Stimulated activated CD8-positive, alpha-beta memory T cell treated with anti-CD3 and anti-CD28 coated beads, Interleukin-2, amount 100 ng/mL, for 1 hour (primary cell): ENCODE measurements around the gene CCDC6.
"Not testable (repeated sequence)": the region's sequence is repeated elsewhere in the genome, so short reads cannot be mapped to it uniquely, and the experiment has no call there.

ENCODE experiments used
- DNase-seq, 2 donors: peaks; one replicate each; pipeline ENCODE4 v3.0.0-alpha.2; 2020; ENCODE audit warnings: low read depth in 2 of 2

Gene CCDC6

DNA sequence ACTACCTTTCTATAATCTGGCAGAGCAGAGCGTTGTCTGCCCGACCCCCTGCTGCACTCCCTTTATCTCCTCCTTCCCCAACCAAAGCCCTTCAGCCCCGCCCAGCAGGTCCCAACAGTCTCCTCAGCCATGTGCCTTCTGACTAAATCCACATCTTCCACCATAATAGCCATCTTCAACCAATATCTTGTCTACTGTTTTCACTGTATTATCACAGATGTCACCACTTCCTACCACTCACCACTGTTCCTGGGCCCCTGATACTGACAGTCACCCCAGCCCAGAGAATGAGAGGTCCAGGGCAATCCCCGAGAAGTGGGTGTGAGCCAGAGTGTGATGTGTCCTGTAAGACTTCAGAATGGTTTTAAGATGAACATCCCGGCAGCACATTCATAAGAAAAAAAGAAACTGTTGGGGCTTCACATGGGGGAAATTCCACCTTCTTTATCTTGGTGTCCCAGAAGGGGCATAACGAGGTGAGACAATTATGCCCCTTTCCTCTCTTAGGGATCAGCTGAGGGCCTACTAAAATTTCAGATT lies 25.3 kb downstream of the CCDC6 start:
- no peak for DNase-seq

DNA sequence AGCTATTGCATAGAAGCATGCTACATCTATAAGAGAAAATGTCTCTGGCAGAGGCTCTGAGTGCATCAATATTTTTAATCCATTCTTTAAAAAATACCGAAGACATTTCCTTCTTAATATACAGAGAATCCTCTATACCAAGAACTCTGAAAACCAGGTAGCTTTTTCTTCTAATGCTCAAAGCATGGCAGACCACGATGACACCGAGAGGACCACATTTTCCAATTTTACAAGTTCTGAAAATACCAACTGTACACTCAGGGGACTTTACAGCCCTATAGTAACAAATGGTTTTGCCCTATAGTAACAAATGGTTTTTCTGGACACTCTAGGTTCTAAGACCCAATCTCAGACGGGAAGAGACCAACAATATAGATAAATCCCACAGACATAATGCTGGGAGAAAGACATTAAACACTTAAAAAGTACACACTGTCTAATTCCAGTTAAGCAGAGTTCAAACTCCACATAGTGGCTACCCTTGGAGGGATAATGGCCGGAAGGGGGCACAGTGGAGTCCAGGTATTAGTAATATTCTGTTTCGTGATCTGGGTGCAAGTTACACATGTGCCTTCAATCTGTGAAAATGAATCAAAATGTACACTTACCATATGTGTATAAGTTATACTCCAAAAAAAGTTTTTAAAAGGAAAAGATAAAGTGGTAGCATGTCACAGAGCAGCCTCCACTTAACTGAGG lies 26.2 kb downstream of the CCDC6 start:
- DNase-seq: no peak

DNA sequence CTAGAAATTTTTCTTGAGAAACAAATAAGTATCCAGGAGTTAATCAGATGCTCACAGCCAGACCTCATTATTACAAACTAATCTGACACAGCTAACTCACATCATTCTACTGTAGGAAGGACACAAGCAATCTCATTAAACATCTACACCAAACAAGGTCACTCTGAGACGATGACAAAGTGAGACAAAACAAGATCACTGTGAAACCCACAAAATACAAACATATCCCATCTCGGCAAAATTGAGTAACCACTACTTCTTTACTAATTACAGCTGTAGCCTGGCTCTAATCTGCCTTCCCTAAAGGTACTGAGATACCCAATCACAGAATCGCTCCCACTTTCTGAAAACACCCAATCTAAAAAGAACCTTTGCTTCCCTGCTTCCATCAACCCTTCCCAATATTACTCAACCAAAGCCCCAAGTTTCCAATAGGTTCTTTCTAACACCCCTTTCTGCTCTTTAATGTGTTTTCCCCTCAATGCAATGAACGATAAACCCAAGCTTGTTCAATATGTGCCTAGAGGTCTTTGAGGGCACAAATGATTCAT lies 26.9 kb downstream of the CCDC6 start:
- no peak for DNase-seq

DNA sequence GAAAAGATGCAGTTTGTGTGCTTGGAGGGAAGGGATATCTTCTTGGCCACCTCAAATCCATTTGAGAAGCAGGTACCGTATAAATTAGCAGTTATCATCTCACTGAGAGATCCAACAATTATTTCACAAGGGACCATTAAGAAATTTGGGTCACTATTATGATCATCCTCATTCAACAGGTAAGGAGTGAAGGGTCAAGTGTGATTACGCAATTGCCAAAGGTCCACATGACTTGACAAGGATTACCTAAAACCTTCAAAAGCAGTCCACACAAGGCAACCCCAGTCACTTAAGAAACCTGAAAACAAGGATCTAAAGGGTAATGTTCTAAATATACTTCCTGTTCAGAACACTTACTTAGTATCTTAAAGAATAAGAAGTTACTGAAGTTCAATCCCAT lies 27.4 kb downstream of the CCDC6 start:
- no peak for DNase-seq

DNA sequence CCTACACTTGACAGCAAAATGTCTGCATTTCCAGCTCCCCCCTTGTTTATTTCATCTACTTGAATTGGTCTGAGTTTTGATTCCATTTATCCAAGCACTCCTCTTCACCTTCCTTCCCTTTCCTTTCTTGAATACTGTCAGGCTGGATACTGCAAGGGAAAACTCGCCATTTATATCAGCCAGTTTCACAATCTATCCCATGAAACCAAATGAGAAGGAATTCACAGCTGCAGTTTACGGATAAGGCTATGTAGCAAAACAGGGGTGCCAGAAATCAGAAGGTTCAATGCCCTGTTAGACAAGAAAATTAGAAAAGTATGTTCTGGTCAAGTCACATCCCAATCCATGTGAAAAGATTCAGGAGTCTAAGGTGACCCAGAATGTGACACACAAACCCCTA lies 28.1 kb downstream of the CCDC6 start:
- DNase-seq: no peak

DNA sequence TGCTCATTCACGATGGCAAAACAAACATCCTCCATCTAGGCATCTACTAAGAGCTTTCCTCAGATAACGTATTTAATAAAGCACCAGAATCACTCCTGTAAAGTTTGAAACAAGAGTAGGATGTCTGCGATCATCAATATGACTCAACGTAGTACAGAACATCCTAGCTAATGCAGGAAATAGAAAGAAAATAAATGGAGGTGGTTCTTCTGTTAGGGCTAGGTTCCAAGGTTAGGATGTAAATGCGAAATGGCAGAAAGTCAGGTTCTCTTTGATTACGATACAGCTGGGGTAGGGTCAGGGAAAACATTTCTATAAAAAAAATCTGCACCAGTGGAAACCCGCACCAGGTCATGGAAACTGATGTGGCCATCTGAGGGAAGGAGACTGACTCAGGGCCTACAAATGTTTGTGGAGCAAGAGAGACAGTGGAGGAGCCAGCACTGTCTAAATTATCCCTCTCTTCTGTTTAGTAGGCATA lies 29.1 kb downstream of the CCDC6 start:
- no peak for DNase-seq

DNA sequence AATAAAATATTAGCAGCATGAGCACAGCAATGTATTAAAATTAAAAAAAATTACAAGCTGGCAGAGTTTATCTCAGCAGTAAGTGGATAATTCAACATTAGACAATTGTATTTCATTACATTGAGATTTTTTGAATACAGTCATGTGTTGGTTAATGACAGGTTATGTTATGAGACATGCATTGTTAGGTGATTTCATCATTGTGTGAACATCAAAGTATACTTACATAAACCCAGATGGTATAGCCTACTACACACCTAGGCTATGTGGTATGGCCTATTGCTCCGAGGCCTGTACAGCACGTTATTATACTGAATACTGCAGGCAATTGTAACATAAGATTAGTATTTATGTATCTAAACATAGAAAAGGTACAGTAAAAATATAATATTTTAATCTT lies 29.7 kb downstream of the CCDC6 start:
- no peak for DNase-seq

DNA sequence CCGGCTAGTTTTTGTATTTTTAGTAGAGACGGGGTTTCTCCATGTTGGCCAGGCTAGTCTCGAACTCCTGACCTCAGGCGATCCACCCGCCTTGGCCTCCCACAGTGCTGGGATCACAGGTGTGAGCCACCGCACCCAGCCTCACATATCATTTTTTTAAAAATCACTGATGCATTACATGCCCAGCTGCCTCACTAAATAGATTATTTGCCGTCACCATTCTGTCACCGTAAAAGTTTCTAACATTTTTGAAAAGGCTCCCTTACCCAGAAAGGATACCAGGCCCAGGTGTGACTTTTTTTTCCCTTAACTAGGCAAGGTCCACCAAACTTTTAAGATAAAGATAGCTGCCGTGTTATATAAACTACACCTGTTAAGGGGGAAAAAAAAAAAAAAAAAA lies 30.1 kb downstream of the CCDC6 start:
- not testable (repeated sequence) for DNase-seq

DNA sequence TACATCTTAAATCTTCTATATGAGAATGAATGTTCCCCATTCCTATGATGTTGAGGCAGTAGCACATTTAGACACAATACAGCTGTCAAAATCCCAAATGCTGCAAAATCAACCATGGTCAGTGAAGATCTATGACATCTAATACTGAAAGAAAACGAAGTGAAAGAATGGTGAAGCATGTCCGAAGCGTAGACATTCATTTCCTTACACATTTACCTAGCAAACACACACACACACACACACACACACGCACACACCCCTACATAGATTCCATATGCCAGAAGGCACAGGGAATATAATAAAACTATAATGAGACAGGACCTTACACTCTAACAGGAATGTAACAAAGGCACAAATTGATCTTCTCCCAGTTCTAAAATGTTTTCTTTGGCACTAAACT lies 32.5 kb downstream of the CCDC6 start:
- no peak for DNase-seq

DNA sequence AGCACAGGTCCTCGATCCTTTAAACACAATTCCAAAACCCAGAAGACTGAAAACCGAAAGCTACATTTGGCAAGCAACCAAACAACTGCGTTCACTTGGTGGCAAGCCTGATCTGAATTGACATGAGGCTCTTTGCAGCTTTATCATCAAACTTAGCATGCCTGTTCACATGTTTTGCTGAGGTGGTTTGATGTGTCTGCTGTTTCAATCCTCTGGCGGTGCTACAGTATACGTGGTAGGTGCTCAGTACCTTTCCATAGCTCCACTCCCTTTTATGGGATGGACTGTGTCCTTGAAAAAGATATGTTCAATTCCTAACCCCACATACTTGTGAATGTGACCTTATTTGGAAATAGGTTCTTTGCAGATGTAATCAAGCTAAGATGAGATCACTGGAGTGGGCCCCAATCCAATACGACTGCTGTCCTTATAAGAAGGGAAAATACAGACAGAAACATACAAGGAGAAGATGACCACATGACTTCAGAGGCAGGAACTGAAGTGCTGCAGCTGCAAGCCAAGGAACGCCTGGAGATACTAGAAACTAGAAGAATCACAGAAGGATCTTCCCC lies 33.4 kb downstream of the CCDC6 start:
- no peak for DNase-seq

DNA sequence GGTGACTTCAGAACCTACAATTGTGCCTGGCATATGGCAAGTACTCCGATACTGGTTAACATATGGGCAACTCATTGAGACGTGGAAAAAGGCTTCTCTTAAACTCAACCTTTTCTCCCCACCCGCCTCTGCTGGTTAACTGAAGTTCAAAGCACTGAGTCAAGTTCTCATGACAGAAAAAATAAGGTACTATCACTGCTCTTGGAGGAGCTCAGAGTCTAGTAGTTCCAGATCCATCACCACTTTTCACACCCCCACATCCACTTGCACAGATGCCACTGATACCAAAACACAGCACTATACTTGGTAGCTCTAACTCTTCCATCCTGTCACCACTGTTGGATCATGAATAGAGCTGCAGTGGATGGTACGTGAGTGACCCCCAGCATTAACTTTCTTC lies 36.2 kb downstream of the CCDC6 start:
- DNase-seq: no peak

DNA sequence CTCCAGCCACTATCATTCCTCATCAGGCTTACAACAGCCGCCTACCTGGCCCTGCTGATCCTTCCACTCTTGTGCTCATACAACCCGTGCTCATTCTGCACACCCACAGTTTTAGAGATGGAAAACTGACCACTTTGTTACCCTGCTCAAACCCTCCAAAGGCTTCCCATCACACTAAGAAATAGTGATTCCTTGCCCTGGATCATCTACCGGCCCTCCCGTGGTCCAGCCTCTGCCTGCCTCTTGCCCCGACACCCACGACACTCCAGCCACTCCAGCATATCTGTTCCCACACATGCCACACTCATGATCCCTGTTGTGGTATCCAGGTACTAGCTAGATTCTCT lies 36.8 kb downstream of the CCDC6 start:
- no peak for DNase-seq

DNA sequence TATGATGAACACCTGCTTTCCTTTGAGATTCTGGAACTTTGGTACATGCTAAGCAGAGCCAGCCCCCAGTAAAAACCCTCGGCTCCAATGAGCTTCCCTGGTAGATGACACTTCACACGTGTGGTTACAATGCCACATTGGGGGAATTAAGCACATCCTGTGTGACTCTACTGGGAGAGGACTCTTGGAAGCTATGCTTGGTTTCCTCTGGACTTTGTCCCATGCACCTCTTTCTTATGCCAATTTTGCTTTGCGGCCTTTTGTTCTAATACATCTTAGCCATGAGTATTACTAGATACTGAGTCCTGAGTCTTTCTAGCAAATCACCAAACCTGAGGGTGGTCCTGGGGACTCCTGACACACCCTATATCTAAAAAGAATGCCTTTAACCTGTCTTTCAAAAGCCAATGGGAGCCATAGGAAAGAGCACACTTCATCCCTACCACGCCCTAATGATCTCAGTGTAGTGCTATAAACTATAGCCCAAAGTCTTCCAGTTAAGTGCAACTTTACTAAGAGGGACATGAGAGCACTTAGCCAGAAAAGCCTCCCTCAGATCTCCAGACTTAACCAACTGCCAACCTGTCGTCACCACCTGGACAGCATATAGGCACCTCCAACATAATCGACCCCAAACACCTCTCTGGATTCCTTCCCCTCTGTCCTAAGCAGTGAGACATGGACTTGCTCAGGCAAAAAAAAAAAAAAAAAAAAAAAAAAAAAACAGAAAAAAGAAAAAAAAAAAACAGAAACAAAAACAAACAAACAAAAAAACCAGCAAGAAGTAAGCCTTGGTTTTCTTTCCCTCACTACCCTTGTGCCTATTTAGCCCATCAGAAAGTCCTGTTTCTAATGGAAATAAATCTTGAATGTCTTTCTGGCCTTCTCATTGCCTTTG lies 37.4 kb downstream of the CCDC6 start:
- no peak for DNase-seq

DNA sequence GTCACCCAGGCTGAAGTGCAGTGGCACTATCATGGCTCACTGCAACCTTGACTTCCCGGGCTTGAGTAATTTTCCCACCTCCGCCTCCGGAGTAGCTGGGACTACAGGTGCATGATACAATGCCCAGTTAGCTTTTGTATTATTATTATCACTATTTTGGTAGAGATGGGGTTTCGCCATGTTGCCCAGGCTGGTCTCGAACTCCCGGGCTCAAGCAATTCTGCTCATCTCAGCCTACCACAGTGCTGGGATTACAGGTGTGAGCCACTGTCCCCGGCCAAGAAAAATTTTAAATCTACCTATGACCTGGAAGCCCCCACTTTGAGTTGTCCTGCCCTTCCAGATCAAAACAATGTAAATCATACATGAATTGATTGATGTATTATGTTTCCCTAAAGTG lies 38.8 kb downstream of the CCDC6 start:
- no peak for DNase-seq

DNA sequence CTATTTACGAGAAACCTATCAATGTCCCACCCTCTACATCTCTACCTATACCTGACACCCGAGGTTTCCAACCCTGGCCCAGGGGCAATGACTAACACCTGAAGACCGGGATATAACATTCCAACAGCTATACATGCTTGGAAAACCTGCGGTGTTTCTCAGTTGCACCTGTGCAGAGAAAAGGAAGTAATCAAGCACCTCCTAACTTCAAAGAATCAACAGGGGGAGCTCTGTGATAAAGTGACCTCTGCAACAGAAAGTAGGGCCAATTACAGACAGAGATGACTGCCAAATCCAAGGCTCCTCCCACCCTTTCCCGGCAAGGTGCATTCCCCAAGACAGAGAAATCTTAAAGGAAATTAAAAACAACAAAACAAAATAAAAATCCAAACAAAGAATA lies 41.3 kb downstream of the CCDC6 start:
- no peak for DNase-seq

DNA sequence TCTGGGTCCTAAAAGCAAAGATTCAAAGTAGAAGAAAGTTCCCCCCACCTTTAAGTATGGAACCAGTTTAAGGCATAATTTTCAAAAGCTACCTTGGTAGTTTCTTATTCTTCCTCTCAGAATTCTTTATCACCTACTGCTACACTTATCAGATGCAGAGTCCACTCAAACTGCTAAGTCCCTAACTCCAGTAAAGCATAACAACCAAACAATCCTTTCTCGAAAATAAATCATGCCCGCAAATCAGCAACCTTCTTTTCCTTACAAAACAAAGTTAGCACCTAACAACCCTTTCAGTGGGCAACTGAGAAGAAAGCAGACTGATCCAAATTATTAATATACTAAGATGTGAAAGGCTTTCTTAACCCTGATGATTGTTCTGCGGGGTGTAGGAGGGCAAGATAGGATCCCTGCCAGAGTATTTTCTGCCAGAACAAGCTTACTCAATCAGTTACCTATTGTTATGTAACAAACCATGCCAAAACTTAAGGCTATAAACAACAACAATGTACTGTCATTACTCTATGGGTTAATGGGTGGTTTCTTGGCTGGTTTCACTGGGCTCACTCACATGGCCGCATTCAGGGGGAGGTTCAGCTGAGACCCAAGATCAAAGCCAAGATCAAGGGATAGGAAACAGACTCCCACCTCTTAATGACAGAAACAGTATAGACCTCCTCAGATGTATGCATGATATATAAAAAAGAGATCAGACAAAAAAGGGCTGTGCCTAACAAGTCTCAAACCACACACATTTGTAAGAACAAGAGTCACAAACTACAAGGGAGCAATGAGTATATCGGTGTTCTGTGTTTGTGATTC lies 42.0 kb downstream of the CCDC6 start:
- no peak for DNase-seq

DNA sequence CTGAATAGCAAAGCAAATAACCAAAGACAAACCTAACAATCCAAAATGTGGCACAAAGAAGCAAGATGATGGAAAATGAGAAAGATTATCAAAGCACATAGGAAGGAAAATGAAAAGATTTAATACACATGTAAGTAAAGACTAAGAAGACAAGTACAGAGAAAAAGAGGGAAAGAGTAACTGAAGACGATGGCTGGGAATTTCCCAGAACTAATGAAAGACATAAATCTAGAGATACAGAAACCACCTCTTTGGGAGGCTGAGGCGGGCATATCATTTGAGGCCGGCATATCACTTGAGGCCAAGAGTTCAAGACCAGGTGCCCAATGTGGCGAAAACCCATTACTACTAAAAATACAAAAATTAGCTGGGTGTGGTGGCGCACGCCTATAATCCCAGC lies 46.8 kb downstream of the CCDC6 start:
- no peak for DNase-seq

DNA sequence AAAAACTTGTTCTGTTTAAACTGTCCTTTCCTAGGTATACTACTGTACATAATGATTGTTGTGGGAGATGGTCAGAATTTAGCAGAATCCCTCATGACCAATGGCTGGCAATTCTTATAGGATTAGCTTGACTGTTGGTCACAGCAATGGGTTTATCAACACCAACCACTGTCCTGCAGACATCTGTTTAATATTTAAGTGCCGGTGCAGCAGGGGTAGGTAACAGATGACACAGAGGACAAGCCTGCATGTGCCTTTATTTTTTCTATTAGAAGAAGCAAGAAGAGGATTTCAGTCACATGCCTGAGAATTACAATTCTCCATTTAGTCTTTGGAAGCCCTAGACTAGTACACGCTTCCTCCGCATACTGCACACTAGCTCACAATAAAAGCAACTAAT lies 48.4 kb downstream of the CCDC6 start:
- no peak for DNase-seq

DNA sequence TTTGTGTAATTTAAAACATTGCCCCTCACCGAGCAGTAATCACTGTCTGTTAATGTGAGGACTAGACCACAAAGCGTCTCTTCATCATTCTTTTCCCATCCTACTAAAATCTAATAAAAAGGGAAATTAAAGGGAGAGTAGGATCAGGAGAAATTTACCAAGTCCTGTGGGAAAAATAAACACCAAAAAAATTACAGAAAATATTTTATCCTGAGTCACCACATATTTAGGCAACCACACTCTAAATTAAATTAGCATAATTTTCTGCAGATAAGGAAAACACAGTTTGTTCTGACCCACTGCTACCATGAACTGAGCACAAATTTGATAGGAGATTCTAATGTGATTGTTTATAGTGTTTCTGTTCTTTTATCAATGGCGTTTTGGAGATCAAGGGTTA lies 49.3 kb downstream of the CCDC6 start:
- DNase-seq: no peak

DNA sequence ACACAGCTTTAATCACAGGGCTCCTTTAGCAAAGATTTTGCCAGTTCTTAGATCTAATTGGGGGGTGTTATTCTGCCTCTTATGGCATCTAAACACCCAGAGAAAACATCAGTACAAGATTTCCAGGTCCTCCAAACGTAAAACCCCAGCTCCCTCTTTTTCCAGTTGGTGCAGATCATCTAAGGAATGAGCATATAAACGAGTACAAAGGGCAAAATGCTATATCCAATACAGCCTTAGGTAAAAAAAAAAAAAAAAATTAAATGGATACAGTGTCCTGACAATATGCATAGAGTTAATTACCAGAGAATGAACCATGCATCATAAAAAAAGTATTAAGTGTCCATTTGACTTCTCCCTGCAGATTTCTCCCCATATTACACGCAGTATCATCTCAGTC lies 50.3 kb downstream of the CCDC6 start:
- DNase-seq: no peak

DNA sequence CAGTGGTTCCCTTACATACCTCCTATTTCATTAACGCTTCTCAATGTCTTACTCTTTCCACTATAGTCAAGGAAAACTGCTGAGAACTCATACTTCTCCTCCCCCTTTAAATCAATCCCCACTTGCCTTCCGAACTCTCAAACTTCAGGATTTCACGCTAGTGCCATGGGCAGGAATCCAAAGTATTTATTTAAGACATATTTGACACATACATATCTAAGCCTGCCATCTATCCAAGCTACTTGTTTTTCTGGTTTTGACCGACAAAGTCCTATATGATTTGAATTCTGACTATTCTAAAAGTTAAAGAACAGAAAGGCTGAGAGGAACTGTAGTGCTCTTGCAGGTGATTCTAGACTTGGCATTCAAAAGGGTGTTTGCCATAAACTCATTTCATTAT lies 51.8 kb downstream of the CCDC6 start:
- DNase-seq: no peak

DNA sequence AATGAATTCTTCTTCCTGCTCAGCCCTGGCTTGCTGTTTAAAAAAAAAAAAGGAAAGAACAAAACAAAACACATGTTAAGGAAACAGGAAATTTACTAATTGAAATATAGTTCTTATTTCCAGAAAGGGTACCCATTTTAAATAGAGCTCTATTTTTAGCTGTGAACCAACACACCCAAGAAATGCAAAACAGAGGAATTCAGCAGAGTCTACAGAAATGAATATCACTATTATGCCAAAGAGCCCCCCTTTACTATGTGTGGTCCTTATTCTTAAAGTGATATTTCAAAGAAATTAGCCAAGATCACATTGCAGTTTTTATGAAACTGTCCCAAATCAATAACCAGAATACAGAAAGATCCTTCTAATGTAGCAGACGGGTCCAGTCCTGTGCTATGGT lies 53.7 kb downstream of the CCDC6 start:
- DNase-seq: no peak
